DMS 273 (cell line): ENCODE results near the gene KASH5.

Experiments used
- DNase-seq: peaks from one replicate; lab custom pipeline; 2025; ENCODE audit not compliant: unreplicated experiment; lab: John Stamatoyannopoulos, UW

Gene KASH5

GRCh38 chr19:49387936-49388372, at the start of gene KASH5:
KASH5 (plus strand) TSS chr19:49388249; CDS start chr19:49390884, 2,635 bp downstream.
- DNase-seq, result no peak

- DNase-seq, result peak; percentile 37
Observed at GRCh38 chr19:49338691-49339300, 49.3 kb upstream of the KASH5 start.

GRCh38 chr19:49339301-49340068, 48.6 kb upstream of the KASH5 start:
- peak; percentile 37 for DNase-seq

- DNase-seq, result no peak
Observed at GRCh38 chr19:49340069-49340864, 47.8 kb upstream of the KASH5 start.

- no peak for DNase-seq
Observed at GRCh38 chr19:49340865-49341718, 47.0 kb upstream of the KASH5 start.

- DNase-seq, result no peak
Observed at GRCh38 chr19:49342291-49342721, 45.7 kb upstream of the KASH5 start.

- no peak for DNase-seq
Observed at GRCh38 chr19:49343123-49343522, 44.9 kb upstream of the KASH5 start.

GRCh38 chr19:49344505-49345423, 43.3 kb upstream of the KASH5 start:
- DNase-seq, result no peak

- no peak for DNase-seq
Observed at GRCh38 chr19:49347191-49347590, 40.9 kb upstream of the KASH5 start.

- peak; percentile 89 for DNase-seq
Observed at GRCh38 chr19:49347835-49348234, 40.2 kb upstream of the KASH5 start.

GRCh38 chr19:49348305-49349189, 39.5 kb upstream of the KASH5 start:
- DNase-seq, result no peak

- DNase-seq, result no peak
Observed at GRCh38 chr19:49349567-49349966, 38.5 kb upstream of the KASH5 start.

GRCh38 chr19:49355909-49356353, 32.1 kb upstream of the KASH5 start:
- no peak for DNase-seq

GRCh38 chr19:49356382-49356781, 31.7 kb upstream of the KASH5 start:
- no peak for DNase-seq

- DNase-seq, result no peak
Observed at GRCh38 chr19:49357186-49357585, 30.9 kb upstream of the KASH5 start.

- no peak for DNase-seq
Observed at GRCh38 chr19:49359851-49360820, 27.9 kb upstream of the KASH5 start.

GRCh38 chr19:49361438-49362047, 26.5 kb upstream of the KASH5 start:
- DNase-seq, result peak; percentile 80
